Activated CD8-positive, alpha-beta memory T cell treated with anti-CD3 and anti-CD28 coated beads for 36 hours (primary cell): ENCODE results near the gene GNAL. TPM values are rescaled to one million over a fixed set of nuclear protein-coding genes. Genes with fewer than 3 reads are reported as not detected.
"Not testable (repeated sequence)": the region's sequence is repeated elsewhere in the genome, so short reads cannot be mapped to it uniquely, and the experiment has no call there.

ENCODE experiments used
- CTCF ChIA-PET: fragments of 350-600 bp; sonication (Branson Sonifier 250); formaldehyde crosslinking; loops from one replicate; lab custom pipeline; 2021; ENCODE audit warnings: antibody characterized with exemption; lab: Charles Lee
- POLR2A ChIA-PET: fragments of 350-600 bp; sonication (Branson Sonifier 250); formaldehyde crosslinking; loops from one replicate; lab custom pipeline; 2021; ENCODE audit warnings: antibody characterized with exemption; lab: Charles Lee
- total RNA-seq, 2 experiments: library from RNA; stranded (reverse); gene quantifications; one replicate each; pipeline ENCODE4 v1.2.3, GENCODE V29; 2021

GNAL gene
- total RNA-seq, 2 experiments from 2014 or later, result 0.15 to 0.17 TPM

DNA sequence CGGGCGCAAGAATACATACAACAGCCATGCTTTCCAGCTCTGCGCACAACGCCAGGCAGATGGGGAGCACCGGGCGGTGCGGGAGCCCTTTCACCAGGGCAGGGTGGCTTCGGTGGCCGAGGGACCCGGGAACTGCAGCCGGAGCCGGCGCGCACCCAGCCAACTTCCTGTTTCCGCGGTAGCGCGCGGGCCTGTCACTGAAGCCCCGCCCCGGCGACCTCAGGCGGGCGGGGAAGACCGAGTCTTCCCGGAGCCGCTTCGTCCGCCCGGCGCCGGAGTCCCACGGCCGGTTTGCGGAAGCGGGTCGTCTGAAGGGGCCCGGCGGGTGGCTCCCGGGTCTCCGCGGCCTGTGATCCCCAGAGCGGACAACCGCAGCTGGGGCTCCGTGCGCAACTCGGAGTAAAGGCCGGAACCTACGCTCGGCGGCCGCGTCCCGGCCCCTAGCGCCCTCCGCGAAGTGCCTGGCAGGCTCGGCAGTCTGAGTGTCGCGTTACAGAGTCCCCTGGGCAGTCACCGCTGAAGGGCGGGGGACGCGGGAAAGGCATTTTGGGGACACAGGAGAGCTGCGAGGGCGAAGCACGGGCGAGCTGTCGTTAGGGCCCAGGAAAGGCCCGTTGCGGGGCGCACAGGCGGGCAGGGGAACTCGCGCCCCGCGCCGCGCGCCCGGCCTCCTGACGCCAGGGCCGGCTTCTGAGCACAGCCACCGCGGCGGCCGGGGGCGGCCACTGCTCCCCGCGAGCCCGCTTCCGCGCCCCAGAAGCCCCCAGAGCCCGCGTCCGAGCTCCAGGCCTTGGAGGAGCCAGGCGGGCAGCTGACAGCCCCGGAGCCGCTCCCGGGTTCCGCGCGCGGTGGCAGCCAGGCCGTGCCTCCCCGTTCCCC lies 219.4 kb downstream of the GNAL start, which contains the start of gene MPPE1:
Gene MPPE1, minus strand, starts transcription at position 136 of the 879 bp plus-strand sequence. CDS start 11,053 bp downstream, outside the sequence.
- ChIA-PET CTCF (interaction anchor here (1.2 kb wide), 1 partner anchor 29 kb away, joined by 4 read pairs; no protein-coding TSS in a partner anchor), POLR2A (interaction anchor here (0.6 to 1.2 kb wide), 3 partner anchors 56 to 72 kb away, joined by 3 to 5 read pairs (median 4); no protein-coding TSS in a partner anchor)

GRCh38 chr18:11909061-11909455 lies 220.0 kb downstream of the GNAL start:
- CTCF ChIA-PET, result interaction anchor here (1.2 kb wide), 1 partner anchor 29 kb away, joined by 4 read pairs; no protein-coding TSS in a partner anchor
- POLR2A ChIA-PET, result interaction anchor here (0.6 to 1.2 kb wide), 3 partner anchors 57 to 71 kb away, joined by 3 to 5 read pairs (median 4); no protein-coding TSS in a partner anchor

- POLR2A ChIA-PET, result no interaction called here
Observed at GRCh38 chr18:11909591-11910026, 220.5 kb downstream of the GNAL start.

DNA sequence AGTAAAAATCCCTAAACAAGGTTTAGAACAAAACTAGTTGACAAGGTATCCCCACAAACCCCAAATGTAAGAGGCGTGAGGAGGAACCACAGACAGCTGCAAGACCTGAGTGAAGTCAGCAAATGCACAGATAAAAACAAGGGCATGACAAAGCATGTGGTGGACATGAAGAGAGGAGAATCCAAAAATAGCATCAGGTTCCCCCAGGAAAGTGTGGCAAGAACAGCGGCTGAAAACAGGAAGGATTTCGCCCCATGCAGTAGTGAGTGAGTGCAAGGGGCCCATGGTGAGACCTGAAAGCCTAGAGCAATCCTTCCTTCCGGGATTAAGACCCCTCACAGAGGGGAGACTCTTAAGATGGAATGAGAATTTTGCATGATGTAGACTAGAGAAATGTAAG lies 227.8 kb downstream of the GNAL start:
- CTCF ChIA-PET, POLR2A ChIA-PET: not testable (repeated sequence)

More at GRCh38 chr18:11909591-11910026, 220.5 kb downstream of the GNAL start:
- CTCF ChIA-PET, result no interaction called here

GRCh38 chr18:11919522-11919921 lies 230.5 kb downstream of the GNAL start:
- CTCF ChIA-PET, POLR2A ChIA-PET: not testable (repeated sequence)

DNA sequence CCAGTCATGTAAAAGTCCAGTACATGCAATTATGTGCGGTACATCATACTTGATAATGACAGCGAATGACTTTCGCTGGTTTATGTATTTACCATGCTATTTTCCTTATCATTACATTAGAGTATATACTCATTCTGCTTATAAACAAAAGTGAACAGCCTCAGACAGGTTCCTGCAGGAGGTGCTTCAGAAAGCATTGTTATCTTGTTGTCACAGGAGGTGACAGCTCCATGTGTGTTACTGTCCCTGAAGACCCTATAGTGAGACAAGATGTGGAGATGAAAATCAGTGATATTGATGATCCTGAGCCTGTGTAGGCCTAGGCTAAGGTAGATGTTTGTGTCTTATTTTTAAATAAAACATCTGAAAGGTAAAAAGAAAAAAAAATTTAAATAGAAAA lies 234.4 kb downstream of the GNAL start:
- ChIA-PET POLR2A (no interaction called here), CTCF (no interaction called here)

GRCh38 chr18:11925800-11926481 lies 236.9 kb downstream of the GNAL start:
- ChIA-PET CTCF (interaction anchor here (0.6 kb wide), 1 partner anchor 31 kb away, joined by 3 read pairs; no protein-coding TSS in a partner anchor), POLR2A (no interaction called here)

DNA sequence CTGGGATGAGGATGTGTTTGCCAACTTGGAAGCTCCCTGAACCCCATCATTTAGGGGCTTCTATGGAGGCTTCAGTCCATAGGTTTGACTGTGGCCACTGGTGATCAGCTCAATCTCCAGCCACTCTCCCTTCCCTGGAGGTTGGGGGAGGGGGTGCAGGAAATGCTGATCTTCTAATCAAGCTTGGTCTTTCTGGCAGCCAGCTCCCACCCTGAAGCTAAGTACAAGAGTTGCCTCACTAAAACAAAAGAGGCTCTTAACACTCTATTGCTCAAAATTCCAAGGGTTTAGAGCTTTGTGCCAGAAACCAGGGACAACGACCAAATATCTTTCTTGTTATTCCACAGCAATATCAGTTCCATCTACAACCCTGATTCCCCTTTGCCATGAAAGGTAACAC lies 238.4 kb downstream of the GNAL start:
- CTCF ChIA-PET, result interaction anchor here (1.0 kb wide), 1 partner anchor 111 kb away, joined by 5 read pairs; no protein-coding TSS in a partner anchor
- POLR2A ChIA-PET, result no interaction called here

- ChIA-PET POLR2A (no interaction called here), CTCF (interaction anchor here (0.7 to 1.1 kb wide), 3 partner anchors 63 to 201 kb away, joined by 3 to 5 read pairs (median 4); no protein-coding TSS in a partner anchor)
Observed at GRCh38 chr18:11932393-11932792, 243.3 kb downstream of the GNAL start.

Other genes with a start within 250 kb of the GNAL start
- gene SLC35G4, start 79.7 kb upstream of the GNAL start, total RNA-seq, result not detected
- gene CHMP1B, start 162.1 kb downstream of the GNAL start, total RNA-seq, result 10 to 100 TPM; 20.1 to 21.0 TPM
- gene MPPE1, start 219.1 kb downstream of the GNAL start, total RNA-seq, result 10 to 100 TPM; 29.8 to 30.8 TPM